ENCODE results near the gene TXNRD2.
"Not testable (repeated sequence)": the region's sequence is repeated elsewhere in the genome, so short reads cannot be mapped to it uniquely, and the experiment has no call there.

TXNRD2 gene

DNA sequence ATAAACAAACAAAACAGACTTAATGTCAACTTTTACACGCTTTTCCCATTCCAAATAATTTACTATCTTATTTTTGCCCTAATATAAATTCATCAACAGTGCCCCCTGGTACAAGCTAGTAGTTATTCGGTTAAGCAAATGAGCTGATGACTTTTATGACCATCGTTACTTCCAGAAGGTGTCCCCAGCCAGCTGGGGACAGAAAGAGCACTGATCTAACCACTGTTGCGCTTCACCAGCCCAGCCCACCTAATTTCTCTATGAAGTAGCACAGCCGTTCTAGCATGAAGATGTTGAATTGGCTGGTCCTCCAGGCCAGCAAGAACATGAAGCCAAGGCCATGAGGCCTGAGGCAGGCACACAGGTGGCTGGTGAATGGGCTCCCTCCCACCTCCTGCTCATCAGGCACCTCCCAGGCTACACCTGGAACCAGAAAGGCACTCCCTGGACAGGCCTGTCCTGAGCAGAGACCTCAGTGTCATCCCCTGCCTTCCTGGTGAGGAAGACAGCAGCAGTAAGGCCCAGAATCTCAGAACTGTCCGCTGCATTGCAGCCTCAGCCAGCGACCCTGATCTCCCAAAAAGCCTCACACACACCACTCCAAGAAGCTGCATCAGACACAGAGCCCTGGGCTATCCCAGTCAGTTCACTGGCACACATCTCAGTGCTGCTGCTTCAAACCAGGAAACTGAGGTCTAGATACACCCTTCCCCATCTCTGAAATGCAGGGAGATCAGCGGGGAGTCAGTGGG, 99.8 kb downstream of the TXNRD2 start:
- no peak for DNase-seq

DNA sequence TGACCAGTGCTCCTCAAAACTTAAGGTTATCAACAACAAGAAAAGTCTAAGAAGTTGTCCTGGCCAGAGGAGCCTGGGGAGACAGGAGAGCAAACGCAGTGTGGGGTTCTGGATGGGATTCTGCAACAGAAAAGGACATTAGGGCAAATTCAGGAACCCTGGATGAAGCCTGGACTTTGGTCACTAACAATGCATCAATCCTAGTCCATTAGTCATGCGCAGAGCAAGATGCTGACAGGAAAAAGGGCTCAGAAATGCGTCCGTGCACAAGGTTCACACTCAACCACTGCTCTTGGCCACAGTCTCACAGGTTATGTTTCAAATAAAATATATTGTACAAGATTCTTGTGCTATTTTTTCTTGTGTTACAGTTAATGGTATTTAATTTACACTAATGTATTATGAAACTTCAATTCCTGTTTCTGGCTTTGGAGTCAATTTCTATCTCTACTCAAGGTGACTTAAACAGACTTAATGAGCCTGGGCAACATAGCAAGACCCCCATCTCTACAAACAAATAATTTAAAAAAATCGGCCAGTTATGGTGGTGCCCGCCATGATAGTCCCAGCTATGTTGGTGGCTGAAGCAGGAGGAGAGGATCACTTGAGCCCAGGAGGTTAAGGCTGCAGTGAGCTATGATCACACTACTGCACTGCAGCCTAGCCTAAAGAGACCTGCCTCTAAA, 100.5 kb downstream of the TXNRD2 start:
- no peak for DNase-seq

- no peak for DNase-seq
These were observed 101.6 kb downstream of the TXNRD2 start for GRCh38 chr22:19840059-19840458.

GRCh38 chr22:19837915-19838314, 103.7 kb downstream of the TXNRD2 start:
- DNase-seq, result no peak

DNA sequence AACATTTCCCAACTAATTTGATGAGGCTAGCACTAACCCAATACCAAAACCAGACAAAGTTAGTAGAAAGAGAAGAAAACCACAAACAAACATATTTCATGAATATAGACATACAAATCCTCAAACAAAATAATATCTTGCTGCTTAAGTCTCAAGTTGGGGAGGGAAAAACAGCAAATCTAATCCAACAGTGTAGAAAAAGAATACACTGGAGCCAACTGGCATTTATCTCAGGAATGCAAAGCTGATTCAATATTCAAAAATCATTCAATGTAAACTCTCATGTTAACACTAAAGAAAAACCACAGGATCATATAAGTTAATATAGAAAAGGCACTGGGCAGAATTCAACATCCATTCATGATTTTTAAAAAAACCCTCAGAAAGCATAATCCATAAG, 105.1 kb downstream of the TXNRD2 start:
- no peak for DNase-seq

GRCh38 chr22:19834599-19834998, 107.0 kb downstream of the TXNRD2 start:
- DNase-seq, result no peak

DNA sequence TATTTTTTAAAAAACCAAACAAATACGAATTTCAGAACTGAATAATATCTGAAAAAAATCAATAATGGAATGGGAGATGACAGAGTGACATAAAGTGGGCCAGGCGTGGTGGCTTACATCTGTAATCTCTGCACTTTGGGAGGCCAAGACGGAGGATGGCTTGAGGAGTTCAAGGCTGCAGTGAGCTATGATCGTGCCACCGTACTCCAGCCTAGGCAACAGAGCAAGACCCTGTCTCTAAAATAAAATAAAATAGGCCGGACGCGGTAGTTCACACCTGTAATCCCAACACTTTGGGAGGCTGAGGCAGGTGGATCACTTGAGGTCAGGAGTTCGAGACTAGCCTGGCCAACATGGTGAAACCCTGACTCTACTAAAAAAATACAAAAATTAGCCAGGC, 108.3 kb downstream of the TXNRD2 start:
- DNase-seq, result not testable (repeated sequence)

DNA sequence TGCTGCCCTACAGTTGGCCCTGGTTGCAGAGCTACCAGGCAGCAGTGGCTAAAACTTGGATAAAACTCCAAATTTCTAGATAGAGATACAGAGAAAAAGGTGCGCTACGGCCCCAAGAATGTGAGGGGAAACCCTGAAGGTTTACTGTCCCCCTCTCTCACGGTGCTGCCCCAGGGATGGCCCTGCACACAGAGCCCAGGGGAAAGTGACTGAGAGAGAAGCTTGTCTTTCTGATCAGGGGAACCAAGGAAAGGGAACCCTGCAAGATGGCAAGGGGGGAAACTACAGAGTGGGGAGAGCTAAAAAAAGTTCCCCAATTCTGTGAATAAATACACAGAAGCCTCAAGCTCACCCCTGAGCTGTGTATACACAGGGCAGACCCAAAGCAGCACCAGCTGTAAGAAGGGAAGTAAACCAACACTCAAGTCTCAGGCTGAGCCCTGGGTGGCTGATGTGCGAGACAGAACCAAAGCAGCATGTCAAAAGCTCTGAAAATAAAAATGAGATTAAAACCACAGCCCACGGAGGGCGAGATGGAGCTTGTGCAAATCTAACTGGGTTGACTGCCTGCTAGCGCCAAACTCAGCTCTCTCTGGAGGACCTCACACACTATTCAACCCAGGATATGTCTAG, 109.0 kb downstream of the TXNRD2 start:
- no peak for DNase-seq

- not testable (repeated sequence) for DNase-seq
These were observed 109.6 kb downstream of the TXNRD2 start for GRCh38 chr22:19831979-19832378.

DNA sequence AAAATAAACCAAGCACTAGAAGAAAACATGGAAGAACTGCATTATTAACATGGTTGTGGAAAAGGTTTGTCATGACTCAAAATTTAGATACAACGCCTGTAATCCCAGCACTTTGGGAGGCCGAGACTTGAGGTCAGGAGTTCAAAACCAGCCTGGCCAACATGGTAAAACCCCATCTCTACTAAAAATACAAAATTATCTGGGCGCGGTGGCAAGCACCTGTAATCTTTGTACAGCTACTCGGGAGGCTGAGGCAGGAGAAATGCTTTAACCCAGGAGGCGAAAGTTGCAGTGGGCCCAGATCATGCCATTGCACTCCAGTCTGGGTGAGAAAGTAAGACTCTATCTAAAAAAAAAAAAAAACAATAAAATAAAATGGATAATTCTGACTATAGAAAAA, 110.6 kb downstream of the TXNRD2 start:
- DNase-seq, result no peak

DNA sequence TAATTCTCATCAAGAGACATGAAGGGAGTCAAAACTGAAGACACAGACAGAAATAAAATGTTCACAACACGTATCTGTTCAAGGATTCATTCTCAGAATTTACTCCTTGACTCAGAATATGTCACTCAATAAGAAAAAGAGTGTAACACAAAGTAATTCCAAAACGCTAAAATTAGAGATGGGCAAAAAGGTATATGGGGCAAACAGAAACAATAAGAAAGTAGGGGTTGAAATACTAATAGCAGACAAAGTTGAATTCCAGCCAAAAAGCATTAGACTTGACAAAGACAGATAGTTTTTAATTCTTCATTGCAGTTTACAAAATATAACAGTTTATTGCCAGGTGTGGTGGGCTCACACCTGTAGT, 113.6 kb downstream of the TXNRD2 start:
- DNase-seq, result no peak

DNA sequence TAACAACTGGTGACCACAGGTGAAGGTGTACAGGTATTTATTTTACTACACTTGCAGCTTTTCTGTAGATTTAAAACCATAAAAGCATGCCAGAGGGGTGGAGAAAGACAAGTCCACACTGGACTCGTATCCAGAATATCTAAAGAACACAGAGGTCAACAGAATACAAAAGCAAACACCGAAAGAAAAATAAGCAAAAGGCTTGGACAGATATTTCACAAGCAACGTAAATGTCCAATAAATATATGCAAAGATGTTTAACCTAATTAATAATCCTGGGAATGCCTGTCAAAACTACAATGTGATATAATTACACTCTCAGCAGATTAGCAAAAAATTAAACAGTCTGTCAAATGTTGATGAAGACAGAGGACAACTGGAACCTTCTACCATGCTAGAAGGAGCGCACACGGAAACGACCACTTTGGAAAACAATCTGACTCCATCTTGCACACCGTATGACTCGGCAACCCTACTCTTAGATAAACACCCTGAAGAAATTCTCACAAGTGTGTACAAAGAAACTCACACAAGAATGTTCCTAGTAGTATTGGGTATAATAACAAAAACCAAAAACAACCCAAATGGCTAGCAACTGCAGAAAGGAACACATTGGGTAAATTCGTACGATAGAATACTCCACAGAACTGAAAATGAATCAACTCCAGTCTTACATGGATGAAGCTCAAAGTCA, 114.1 kb downstream of the TXNRD2 start:
- DNase-seq, result no peak

DNA sequence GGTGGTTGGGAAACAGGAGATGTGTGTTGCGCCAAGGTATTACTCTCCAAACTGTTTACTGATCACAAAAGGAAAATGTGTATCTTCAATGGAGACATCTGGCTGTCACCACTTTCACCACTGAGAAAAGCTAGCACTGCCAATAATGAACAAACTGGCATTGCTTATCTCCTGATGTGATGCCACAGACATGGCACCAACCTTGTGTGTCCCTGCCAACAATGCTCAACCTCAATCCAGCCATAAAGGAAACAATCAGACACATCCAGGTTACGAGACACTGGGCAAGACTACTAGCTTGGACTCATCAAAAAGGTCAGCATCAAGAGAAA, 115.0 kb downstream of the TXNRD2 start:
- DNase-seq, result no peak

DNA sequence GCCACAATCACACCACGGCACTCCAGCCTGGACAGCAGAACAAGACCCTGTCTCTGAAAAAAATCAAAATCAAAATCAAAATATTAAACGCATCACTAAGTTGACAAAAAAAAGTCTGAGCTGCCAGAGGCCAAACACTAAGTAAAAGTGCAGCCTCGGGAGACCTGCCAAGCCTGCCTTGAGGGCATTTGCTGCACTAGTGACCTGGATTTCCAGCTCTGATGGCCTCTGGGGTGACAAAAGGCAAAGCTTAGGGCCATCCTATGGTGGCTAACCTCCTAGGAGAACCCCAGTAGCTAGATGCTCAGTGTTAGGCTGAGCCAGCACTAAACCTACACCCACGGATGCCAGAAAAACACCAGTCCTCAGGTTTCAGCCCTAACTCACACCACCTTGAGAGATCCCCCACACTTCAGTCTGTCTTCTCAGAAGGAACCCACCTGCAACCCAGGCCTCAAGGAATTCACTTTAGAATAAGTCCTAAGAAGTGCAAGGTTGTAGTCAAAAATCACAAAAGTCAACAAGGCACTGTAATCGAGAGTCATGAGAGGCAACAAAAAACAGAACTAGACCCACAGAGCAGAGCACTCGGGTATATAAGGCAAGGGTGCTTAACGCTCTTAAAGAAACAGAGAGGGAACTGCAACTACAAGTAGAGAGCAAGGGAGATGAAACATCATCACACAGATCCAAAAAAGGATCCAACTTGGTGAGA, 115.6 kb downstream of the TXNRD2 start:
- DNase-seq, result no peak

All from EL (cell line).